GM21515 (cell line): ENCODE results near the gene RLF.
A peak's percentile ranks its signal among the peaks of the same experiment; 100 is the strongest.

Experiments used
- ATAC-seq: cut with Tn5 transposase; IDR thresholded peaks from one replicate; pipeline ENCODE4 v1.9.1; 2021; ENCODE audit not compliant: unreplicated experiment

Gene RLF

GRCh38 chr1:40161125-40161887 lies at the start of gene RLF:
Gene RLF, plus strand, starts transcription at chr1:40161387. Its CDS starts 13 bp downstream, at chr1:40161400.
- ATAC-seq = peak; percentile 89

- ATAC-seq = no peak
Measured at GRCh38 chr1:40114400-40114799, 46.8 kb upstream of the RLF start.

- no peak for ATAC-seq
Measured at GRCh38 chr1:40120128-40120527, 41.1 kb upstream of the RLF start.

GRCh38 chr1:40122855-40123254 lies 38.3 kb upstream of the RLF start:
- no peak for ATAC-seq

GRCh38 chr1:40130892-40131291 lies 30.3 kb upstream of the RLF start:
- ATAC-seq = no peak

- no peak for ATAC-seq
Measured at GRCh38 chr1:40132383-40133311, 28.5 kb upstream of the RLF start.

- no peak for ATAC-seq
Measured at GRCh38 chr1:40133312-40133665, 27.9 kb upstream of the RLF start.

GRCh38 chr1:40133839-40134238 lies 27.3 kb upstream of the RLF start:
- ATAC-seq = no peak

- no peak for ATAC-seq
Measured at GRCh38 chr1:40140211-40140973, 20.8 kb upstream of the RLF start.

- no peak for ATAC-seq
Measured at GRCh38 chr1:40141878-40142535, 19.2 kb upstream of the RLF start.

GRCh38 chr1:40143891-40144575 lies 17.2 kb upstream of the RLF start:
- no peak for ATAC-seq

GRCh38 chr1:40151457-40152079 lies 9.6 kb upstream of the RLF start:
- no peak for ATAC-seq

- peak; percentile 59 for ATAC-seq
Measured at GRCh38 chr1:40153073-40153770, 8.0 kb upstream of the RLF start.

GRCh38 chr1:40155135-40155534 lies 6.1 kb upstream of the RLF start:
- ATAC-seq = no peak

GRCh38 chr1:40155910-40156309 lies 5.3 kb upstream of the RLF start:
- no peak for ATAC-seq

- no peak for ATAC-seq
Measured at GRCh38 chr1:40160806-40161124, 422 bp upstream of the RLF start.

GRCh38 chr1:40161888-40162397 lies 756 bp downstream of the RLF start:
- peak; percentile 25 for ATAC-seq

- no peak for ATAC-seq
Measured at GRCh38 chr1:40162753-40163441, 1.7 kb downstream of the RLF start.

- ATAC-seq = no peak
Measured at GRCh38 chr1:40167317-40167716, 6.1 kb downstream of the RLF start.
